Heart left ventricle (tissue), 13 donors: ENCODE data around the gene STAT3.

ENCODE experiments used
- POLR2A ChIP-seq, 2 donors: fragments of 450-650 bp; IDR thresholded peaks; one replicate each; pipeline ENCODE4 v1.6.1; 2017; ENCODE audit warnings: antibody characterized with exemption in 2 of 2, mild to moderate bottlenecking in 2 of 2, moderate library complexity in 2 of 2
- TF ChIP-seq, protein P1 (sequence below), 12 donors: fragments of 200-600 bp; sonication (generic) in 4 of 12; IDR thresholded peaks; one replicate each; pipeline versions ENCODE4 v1.5.0 to v1.8.0; 2018 to 2022; ENCODE audit warnings: antibody characterized with exemption in 12 of 12, mild to moderate bottlenecking in 5 of 12
- donor health status: ischemic (EF 13 %, LVEDD 7.1; RV severe dilation, severe dysfunction).
- donor health status: DM: no; HTN: yes; CAD: no.
- donor health status: DM: no; HTN: no; CAD: no.
- donor health status: ischemic (EF 25% LVEDD 6.9; RV normal size, moderate dysfunction).
- donor health status: ischemic (EF 25% LVEDD 5.7; RV mildly dilated, moderate dysfunction).
- donor health status: ischemic (EF 35%, LVEDD 5.7; RV mildly dilated, moderate dysfunction).
- donor health status: nonischemic (EF 11% LVEDD 7.7; RV severe dilation, severe dysfunction).
- donor health status: DM: yes; HTN: yes; CAD: no.
- donor health status: PGD.
- donor health status: ischemic (EF 29% LVEDD 5.4; RV normal size, mild dysfunction).
- donor health status: nonischemic (EF 23%, LVEDD 6.1; RV moderate dilation, normal function).

DNA sequence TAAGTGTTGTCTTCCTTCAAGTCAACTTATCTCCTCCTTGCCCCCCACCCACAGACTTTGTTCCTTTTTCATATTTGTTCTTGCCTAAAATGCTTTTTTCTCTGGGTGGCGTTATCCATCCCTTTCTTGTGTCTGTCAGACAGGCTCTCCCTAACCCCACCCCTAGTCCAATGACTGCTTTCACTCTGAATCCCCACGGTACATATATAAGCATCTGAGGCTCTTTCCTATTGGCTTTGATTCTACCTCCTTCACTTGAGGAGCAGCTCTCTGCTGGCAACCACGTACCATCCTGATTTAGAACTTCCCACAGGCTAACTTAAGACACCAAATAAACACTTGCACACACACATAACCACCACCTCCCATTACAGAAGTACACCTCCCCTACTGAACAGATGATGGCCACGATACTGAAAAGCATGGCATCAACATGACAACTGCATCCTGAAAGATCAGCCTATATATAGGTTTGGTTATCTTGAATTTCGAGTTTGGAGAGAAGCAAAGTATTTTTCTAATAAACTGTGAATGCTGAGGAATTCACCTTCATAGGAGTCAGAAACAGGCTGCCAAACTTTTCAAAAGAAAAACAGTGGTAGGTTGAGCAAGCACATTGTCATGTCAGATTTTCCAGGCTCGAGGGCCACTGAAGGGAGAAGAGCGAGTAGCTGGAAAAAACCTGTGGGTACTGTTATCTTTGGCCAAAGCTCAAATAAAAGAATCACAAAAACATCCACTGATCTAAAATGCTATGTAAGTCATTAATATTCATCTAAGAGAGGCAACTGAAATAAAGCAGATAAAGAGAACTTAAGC lies 24.3 kb downstream of the STAT3 start:
- TF ChIP-seq, protein P1, sequence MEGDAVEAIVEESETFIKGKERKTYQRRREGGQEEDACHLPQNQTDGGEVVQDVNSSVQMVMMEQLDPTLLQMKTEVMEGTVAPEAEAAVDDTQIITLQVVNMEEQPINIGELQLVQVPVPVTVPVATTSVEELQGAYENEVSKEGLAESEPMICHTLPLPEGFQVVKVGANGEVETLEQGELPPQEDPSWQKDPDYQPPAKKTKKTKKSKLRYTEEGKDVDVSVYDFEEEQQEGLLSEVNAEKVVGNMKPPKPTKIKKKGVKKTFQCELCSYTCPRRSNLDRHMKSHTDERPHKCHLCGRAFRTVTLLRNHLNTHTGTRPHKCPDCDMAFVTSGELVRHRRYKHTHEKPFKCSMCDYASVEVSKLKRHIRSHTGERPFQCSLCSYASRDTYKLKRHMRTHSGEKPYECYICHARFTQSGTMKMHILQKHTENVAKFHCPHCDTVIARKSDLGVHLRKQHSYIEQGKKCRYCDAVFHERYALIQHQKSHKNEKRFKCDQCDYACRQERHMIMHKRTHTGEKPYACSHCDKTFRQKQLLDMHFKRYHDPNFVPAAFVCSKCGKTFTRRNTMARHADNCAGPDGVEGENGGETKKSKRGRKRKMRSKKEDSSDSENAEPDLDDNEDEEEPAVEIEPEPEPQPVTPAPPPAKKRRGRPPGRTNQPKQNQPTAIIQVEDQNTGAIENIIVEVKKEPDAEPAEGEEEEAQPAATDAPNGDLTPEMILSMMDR (IDR thresholded peaks at IDR 0.05): no peak
- TF ChIP-seq POLR2A (IDR thresholded peaks at IDR 0.05): no peak
